Embryonic facial prominence (tissue), 1 donor: ENCODE data around the gene TMEM198.

ENCODE experiments used
- DNase-seq: peaks from one replicate; pipeline ENCODE4 v3.0.0-alpha.2; 2016; ENCODE audit errors: extremely low spot score

Gene TMEM198

GRCh38 chr2:219508971-219509779 is 34.7 kb upstream of the TMEM198 start:
- DNase-seq: no peak

- no peak for DNase-seq
These were observed 33.9 kb upstream of the TMEM198 start for GRCh38 chr2:219509780-219510511.

- no peak for DNase-seq
These were observed 33.2 kb upstream of the TMEM198 start for GRCh38 chr2:219510512-219511135.

- DNase-seq: no peak
These were observed 32.1 kb upstream of the TMEM198 start for GRCh38 chr2:219511547-219512325.

GRCh38 chr2:219512524-219513216 is 31.2 kb upstream of the TMEM198 start:
- no peak for DNase-seq

GRCh38 chr2:219513787-219514186 is 30.0 kb upstream of the TMEM198 start:
- DNase-seq: no peak

- no peak for DNase-seq
These were observed 29.5 kb upstream of the TMEM198 start, which contains the start of gene ASIC4 for GRCh38 chr2:219514196-219514761. ASIC4 (plus strand) TSS chr2:219514482; CDS start chr2:219514725, 243 bp downstream.

GRCh38 chr2:219514836-219515235 is 29.0 kb upstream of the TMEM198 start:
- no peak for DNase-seq

- DNase-seq: no peak
These were observed 27.8 kb upstream of the TMEM198 start for GRCh38 chr2:219515874-219516629.

GRCh38 chr2:219516888-219517287 is 26.9 kb upstream of the TMEM198 start:
- no peak for DNase-seq

GRCh38 chr2:219517954-219518778 is 25.7 kb upstream of the TMEM198 start:
- no peak for DNase-seq

GRCh38 chr2:219519526-219519916 is 24.3 kb upstream of the TMEM198 start:
- no peak for DNase-seq

- DNase-seq: no peak
These were observed 23.7 kb upstream of the TMEM198 start for GRCh38 chr2:219520079-219520478.

GRCh38 chr2:219521066-219521880 is 22.6 kb upstream of the TMEM198 start:
- no peak for DNase-seq

- no peak for DNase-seq
These were observed 21.5 kb upstream of the TMEM198 start for GRCh38 chr2:219522111-219523030.

- no peak for DNase-seq
These were observed 20.7 kb upstream of the TMEM198 start for GRCh38 chr2:219523031-219523671.

- no peak for DNase-seq
These were observed 19.0 kb upstream of the TMEM198 start for GRCh38 chr2:219524817-219525216.
